Measurements from ENCODE around the gene ZNF865.

- TF ChIP-seq CTCF (IDR thresholded peaks at IDR 0.05) (no peak), POLR2A (IDR thresholded peaks at IDR 0.05) (no peak)
These were observed 37.8 kb downstream of the ZNF865 start, which contains the start of gene ZNF581 for GRCh38 chr19:55643003-55643886.

Measured in vagina (tissue), 2 donors.